GM19099 (cell line): ENCODE data around the gene CAMK1G.

Experiments used
- POLR2A ChIP-seq: IDR thresholded peaks from 3 replicates; pipeline ENCODE4 v1.6.1; 2011; ENCODE audit warnings: low read depth; ENCODE audit not compliant: insufficient read length; ENCODE audit errors: extremely low read depth

The CAMK1G gene

DNA sequence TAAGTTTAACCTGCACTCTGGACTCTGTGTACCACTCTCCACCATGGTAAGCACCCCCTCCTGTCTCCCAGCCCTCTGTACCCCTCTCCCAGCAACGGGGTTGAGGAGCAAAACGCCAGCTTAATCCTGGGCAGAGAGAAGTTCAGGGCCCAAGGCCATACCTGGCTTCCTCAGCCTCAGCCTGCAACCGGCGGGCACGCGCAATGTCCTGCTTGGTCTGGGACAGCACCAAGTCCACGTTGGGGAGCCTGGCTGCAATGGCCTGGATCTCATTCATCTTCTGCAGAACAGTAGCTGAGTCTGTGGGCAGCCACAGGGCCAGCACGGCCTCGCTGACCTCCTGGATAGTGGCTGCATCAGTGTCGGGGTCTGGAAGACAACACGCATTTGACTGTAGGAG, 34.8 kb downstream of the CAMK1G start:
- no peak for TF ChIP-seq POLR2A

DNA sequence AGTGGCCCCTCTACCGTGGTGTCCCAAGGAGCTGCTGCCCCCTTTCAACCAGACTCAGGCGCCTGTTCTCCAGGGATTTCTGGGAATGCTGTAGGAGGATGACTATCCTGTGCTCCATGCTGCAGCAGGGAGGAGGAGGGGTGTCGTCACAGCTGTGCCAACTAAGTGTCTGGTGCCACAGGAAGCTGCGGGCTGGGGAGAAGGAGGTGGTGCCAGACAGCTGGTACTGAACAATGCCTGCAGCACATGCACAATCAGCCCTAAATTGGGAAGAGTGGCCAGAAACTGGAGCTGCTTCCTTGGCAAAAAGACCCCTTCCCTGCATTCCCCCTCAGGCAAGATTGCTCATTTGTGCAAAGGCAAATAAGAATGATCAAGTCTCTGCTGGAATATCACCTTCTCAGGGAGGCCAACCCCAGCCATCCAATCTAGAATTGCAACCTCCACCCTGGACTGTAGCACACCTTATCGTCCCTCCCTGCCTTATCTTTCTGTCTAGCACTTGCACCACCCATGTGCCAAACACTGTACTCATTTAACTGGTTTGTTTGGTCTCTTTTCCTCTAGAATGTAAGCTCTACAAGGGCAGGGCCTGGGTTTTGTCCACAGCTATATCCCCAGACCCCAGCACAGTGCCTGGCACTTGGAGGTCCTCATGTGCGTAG, 35.4 kb downstream of the CAMK1G start:
- no peak for TF ChIP-seq POLR2A

DNA sequence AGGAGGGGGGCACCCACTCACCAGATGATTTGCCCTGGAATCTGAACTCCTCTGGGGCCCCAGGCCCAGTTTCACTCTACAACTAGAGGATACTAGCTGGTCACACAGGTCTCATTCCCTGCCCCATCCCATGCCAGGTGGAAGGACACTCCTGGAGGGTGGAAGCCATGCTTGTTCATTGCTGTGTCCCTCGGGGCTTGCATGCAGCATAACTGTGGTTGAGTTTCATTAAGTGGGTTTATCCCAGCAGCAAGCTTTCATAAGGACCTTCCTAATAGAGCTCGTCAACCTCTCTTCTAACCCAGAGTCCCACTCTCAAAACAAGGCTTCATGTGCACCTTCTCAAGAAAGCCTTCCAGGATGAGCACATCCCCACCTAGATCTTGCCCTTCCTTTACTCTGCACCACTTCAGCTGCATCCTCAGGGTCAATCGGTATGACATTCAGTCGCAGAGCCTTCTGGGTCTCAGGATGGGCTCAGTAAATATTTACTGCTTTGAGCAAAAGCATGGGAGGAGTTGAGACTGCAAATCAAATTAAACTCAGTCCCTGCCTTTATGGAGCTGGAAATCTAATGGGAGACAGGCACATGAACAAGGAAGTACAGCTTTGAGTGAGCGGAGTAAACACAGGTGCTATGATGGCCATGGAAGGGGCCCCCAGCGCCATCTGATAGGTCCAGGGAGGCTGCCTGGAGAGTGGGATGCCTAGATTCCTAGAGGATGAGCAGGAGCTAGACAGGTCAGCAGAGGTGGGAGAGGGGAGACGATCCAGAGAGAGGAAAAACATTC, 36.4 kb downstream of the CAMK1G start:
- no peak for TF ChIP-seq POLR2A

DNA sequence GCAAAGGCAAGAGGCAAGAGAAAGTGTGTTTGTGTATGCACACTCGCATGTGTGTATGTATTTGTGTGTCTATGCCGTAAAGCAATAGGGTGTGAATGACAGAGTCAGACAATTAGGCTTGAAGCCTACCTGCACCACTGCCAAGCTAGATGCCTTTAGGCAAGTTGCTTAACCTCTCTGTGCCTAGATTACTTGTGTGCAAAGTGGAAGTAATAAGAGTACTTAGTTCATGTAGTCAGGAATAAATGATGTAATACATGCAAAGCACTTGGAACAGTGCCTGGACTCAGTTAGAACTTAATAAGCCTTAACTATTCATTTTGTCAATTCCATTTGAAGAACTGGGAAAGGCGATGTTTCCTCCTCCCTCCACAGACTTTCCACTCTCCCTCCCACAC, 37.0 kb downstream of the CAMK1G start:
- no peak for TF ChIP-seq POLR2A

DNA sequence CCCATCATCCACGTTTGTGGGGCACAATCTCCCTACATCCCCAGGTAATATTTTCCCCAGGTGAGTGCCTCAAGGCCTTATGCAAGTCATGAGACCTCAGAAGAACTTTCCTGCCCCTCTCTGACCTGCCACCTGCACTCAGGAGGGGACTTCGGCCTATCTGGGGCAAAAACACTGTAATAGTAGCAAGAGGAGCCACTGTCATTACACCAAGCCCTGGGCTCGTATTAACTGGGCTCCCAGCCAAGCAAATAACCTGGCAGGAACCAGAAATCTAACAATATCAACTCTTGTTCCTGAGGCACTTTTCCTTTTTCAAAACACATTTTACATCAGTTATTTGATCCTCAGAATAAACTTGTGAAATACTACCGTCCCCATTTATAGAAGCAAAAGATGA, 37.8 kb downstream of the CAMK1G start:
- no peak for TF ChIP-seq POLR2A

DNA sequence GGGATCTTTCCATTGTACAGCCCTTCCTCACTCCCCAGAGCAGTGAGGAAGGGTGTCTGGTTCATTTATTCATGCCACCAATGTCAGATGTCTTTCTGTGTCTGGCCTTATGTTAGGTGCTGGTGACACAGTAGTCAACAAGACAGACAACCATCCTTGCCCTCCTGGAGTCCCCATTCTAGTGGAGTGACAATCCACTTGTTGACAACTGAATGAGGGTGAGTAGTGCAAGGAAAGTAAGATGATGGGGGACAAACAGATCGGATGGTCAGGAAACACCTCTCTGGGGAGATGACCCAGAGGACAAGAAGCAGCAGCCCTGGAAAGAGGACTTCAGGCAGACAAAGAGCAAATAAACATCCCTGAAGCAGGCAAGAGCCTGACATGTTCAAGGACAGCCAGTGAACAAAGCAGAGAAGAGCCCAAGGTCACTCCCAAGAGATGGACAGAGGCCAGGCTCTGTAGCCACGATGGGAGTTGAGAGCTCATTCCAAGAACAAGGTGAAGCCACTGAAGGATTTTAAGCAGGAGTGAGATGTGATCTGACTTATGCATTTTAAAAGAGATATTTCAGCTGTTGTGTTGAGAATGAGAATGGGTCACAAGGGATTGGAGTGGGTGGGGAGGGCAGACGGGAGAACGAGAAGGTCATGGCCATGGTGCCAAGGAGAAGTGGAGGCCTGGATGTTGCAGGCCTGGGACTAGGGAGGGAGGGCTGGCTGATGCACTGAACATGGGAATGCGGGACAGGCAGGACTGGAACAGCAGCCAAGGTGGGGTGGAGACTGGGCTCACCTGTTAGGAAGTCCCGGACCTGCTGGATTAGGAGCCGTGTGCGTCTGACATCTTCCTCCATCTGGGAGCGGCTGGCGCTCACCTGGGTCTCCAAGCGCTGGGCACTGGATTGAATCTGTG, 38.5 kb downstream of the CAMK1G start:
- TF ChIP-seq POLR2A = no peak

DNA sequence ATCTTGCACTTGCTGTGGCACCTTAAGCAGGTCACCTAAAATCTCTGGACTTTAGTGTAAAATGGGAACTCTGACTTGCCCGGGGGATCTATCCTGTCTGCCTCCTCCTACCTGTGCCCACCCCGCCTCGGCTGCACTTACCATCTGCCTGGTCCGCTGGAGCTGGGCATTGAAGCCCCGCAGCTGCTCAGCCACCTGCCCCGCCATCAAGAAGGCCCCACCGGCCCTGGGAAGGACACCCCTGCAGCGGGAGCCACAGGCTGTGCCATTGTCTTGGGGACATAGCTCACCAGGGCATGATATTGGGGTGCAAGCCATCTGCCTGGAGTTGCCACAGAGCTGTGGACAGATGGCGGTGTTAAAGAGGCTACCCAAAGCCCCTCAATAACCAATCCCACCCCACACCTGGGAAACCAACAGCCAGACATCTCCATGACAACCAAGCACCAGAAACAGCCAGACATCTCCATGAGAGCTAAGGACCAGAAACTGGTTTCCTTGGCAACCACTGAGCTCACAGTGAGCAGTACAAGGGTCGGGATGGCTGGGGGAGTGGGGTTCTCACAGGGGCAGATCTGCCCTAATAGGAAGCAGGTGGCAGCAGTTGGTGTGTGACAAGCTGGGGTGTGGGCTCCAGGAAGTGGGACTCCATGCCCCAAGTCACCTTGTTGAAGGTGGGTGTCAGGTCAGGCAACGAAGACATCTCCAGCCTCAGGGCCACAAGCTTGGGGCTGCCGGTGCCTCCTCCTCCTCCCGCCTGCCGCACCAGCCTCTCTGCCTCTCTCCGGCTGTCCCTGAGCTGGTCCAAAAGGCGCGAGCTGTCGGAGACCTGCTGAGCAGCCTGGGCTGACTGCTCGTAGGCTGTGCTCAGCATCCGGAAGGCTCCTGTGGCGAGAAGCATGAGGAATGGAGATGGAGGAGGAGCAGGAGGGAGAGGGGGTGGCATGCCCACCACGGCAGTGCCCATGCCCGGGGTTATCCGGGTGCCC, 39.6 kb downstream of the CAMK1G start:
- TF ChIP-seq POLR2A = no peak

DNA sequence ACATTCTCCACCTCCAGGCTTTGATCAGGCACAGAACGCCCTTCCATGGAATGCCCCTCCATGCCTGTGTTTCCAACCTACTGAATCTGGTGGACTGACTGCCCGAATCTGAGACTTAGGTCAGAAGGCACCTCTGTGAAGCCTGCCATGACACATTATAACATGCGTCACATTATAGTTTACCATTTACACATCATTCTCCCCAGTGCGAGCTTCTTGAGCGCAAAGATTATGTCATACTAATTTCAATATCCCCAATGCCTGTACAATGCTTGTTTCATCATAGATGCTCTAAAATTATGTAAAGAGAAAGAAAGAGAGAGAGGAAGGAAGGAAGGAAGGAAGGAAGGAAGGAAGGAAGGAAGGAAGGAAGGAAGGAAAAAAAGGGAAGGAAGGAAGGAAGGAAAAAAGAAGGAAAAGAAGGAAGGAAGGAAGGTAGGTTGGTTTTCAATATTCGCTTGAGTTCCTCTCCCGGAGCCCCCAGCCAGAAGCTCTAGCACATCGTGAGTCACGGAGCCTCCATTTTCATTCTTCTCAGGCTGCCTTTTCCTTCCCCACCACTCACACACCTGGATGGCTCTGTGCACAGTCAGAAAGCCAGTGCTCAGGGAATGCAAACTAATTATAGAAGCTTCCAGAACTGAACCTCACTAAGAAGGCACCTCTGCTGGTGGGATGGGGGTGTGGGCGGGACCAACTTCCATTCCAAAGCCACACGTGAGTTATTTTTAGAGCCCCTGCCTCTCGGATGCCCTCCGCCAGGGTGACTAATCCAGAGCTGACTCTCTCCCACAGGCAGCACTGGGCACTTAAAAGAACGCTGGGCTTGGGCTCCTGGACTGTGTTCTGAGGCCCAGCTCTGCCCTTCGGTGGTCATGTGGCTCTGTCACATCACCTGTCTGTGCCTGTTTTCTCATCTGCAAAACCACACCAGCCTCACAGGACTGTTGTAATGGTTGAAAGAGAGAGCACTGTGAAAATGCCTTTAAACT, 41.3 kb downstream of the CAMK1G start:
- TF ChIP-seq POLR2A = no peak

DNA sequence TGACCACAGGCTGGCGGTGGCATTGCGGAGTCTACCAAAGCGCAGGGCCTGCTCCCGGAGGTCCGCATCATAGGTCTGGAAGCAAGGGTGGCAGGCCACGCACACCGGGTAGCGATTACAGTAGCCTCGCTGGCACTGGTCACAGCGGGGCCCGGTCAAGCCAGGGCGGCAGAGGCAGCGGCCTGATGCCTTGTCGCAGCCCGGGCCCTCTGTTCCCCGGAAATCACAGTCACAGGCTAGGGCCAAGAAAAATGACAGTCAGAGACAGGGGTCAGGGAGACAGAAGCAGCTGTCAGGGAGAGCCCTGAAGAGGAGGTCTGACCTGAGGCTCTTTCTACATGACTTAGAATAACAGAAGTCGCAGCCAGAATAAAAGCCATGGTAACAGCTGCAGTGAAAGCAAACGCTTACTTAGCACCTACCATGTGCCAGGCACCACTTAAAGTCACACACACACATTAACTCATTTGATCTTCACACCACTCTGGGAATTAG, 42.3 kb downstream of the CAMK1G start:
- no peak for TF ChIP-seq POLR2A

DNA sequence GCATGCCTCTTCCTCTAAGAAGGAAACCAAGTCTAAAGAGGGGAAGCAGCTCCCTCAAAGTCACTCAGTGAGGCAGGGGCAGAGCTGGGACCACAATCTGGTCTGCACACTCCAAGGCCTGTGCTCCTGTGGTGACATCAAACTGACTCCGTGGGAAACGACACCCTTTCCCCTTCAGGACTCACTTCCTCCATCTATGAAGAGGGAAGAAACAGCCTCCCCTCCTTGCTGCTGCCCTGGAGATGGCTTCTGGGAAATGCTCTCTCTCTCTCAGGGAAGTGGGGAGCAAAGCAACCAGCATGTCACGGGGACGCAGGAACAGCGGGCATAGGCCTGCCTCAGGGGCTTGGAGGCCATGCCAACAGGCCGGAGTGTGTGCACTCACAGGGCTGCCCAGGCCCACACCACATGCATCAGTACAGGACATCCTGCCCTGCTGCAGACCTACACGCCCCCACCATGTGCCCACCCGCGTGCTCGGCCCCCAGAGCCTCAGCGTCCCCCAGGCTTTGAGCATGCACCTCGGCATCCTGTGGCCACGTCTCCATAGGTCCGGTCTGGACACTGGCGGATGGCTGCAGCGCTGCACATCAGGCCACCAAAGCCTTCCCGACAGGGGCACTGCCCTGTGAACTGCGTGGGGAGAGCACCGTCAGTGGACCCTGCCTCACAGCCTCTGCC, 43.0 kb downstream of the CAMK1G start:
- no peak for TF ChIP-seq POLR2A

DNA sequence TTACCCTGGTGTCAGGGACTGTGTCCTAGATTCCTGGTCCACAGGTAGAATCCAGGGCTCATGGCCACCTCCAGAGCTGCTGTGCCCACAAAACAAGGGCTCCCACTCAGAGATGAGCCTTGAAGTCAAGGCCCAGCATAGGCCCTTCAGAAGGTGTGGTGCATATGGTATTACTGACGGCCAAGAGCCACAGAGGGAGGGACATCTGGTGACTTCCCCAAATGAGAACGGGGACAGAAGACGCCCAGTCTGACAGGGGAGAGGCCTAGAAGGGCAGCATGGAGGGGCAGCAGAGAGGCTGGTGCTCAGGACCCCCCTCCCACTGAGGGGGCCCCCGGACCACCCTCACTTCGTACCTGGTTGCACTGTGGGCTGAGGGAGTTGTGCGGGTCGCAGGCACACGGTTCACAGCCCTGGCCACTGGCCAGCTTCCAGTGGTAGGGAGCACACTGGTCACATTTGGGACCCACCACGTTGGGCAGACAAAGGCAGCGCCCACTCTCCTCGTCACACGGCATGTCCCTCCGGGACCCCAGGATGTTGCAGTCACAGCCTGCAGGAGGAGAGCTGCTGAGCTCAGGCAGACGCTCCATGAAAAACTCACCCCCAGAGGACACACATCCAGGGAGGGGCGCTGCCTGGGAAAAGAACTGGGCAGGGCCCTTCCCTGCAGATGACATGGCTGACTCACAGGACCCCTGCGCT, 43.7 kb downstream of the CAMK1G start:
- no peak for TF ChIP-seq POLR2A

DNA sequence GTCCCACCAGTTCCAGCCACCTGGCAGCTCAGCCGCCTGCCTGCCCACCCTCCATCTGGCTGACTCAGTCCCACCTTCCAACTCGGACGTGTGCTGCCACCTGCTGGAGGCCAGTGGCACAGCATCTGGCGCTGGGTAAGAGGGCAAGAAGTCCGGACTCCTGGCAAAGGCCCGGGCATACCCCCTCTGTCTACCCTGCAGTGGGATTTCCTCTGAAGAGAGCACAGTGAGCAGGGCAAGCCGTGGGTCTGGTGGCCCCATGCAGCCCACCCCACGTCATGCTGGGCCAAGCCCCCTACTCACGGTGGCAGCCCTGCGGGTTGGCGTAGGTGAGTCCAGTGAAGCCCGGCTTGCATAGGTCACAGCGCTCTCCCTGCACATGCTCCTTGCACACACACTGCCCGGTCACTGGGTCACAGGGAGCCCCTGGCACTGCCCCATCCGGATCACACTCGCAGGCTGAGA, 44.2 kb downstream of the CAMK1G start:
- TF ChIP-seq POLR2A = no peak

DNA sequence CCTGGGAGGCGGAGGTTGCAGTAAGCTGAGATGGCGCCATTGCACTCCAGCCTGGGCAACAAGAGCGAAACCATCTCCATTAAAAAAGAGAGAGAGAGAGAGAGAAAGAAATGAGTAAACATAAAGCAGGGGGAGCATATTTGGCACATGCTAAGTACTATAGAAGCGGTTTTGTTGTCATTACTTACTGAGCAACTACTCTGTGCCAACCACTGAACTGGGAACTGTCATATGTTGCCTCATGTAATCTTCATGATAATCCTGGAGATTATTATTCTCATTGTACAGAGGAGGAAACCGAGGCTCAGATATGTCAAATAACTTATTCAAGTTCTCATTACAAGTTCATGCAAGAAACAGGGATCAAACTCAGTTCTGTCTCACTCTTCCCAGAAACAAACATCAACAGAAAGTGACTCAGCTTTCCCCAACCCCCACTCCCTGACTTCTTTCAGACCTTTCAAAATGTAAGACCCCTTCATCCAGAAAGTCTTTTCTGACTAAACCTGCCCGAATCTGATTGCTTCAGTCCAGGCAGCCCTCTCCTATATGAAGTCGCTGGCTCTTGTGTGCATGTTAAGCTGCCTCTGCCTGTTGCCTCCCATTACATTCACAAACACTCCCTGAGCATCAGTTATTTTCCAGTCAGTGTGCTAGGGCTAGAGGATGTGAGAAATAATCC, 45.2 kb downstream of the CAMK1G start:
- no peak for TF ChIP-seq POLR2A
